DMS153 (cell line): ENCODE results near the gene RNF166.
"Not testable (repeated sequence)": the region's sequence is repeated elsewhere in the genome, so short reads cannot be mapped to it uniquely, and the experiment has no call there.

Source experiments
- DNase-seq: peaks from one replicate; lab custom pipeline; 2025; lab: John Stamatoyannopoulos, UW

Gene RNF166

GRCh38 chr16:88673716-88674379, 32.4 kb downstream of the RNF166 start:
- DNase-seq: no peak

- DNase-seq: no peak
These were observed 33.4 kb downstream of the RNF166 start for GRCh38 chr16:88672776-88673175.

- DNase-seq: no peak
These were observed 34.4 kb downstream of the RNF166 start for GRCh38 chr16:88671806-88672205.

GRCh38 chr16:88669980-88670379, 36.2 kb downstream of the RNF166 start:
- no peak for DNase-seq

- not testable (repeated sequence) for DNase-seq
These were observed 36.7 kb downstream of the RNF166 start for GRCh38 chr16:88669493-88669892.

DNA sequence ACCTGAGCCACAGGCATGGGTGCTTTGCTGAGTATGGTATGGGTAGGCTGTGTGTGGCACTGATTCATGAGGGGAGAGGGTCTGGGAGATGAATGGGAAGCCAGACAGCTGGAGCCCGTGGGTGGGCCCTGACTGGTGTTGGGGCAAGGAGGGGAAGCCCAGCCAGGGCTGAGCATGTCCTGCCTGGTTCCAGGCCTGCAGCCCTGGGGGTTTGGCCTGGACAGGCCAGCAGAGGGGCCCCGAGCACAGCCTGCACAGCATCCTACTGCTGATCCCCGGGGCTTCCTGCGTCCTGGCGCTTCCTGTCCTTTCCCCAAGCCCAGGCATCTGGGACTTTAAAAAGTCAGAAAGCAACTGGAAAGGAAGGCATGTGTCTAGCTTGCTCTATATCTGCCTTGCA, 38.7 kb downstream of the RNF166 start:
- no peak for DNase-seq

DNA sequence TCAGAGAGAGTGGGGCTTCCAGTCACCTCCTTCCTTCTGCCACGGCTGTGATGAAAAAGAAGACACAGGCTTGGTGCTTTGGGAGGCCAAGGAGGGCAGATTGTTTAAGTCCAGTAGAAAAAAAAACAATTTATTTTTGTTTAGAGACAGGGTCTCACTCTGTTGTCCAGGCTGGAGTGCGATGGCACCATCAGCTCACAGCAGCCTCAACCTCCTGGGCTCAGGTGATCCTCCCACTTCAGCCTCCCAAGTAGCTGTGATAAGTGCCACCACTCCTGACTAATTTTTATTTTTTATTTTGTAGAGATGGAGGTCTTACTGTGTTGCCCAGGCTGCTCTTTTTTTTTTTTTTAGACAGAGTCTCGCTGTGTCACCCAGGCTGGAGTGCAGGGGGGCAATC, 40.6 kb downstream of the RNF166 start:
- no peak for DNase-seq

DNA sequence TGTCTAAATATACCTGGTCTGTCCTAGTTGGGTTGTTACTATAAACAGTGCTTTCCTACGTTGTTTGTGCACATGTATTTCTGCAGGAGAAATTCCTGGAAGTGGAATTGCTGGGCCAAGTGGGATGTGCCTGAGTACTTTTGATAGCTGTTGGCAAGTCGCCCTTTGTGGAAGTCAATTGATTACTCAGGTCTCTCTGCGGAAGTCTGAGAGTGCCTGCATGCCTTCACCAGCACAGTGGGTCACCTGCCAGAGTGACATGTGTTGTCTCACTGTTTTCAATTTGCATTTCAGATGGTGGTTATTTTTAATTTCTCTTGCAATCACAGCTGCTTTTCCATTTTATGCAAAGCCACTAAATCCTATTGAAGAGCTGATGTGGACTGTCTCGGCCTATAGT, 41.1 kb downstream of the RNF166 start:
- no peak for DNase-seq

GRCh38 chr16:88662843-88663606, 43.2 kb downstream of the RNF166 start, which contains the start of gene MVD:
Gene MVD (minus strand): TSS chr16:88663091. CDS start chr16:88663080, 11 bp downstream.
- DNase-seq: peak; percentile 94

DNA sequence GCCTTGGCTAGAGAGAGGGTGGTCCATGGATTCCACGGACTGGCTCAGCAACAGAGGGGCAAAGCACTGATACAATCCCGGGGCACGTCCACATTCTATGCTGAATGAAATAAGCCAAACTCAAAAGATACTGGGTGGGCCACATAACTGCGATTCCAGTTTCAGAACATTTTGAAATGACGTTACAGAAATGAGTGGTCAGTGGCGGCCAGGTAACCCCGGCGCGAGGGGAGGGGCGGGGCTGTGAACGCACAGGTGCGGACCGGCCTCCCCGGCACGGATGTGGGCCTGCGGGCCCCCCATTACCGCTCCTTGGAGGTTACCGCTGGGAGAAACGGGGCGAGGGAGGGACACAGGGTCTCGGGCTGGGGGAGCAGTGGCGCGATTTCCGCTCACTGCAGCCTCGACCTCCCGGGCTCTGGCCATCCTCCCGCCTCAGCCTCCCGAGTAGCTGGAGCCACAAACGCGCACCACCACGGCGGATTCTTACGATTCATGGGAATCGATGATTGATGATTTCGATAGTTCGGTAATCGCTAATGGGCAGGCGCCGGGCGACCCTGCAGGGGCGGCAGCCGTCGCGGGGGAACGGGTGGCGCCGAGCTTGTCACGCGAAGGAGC, 43.9 kb downstream of the RNF166 start:
- DNase-seq: no peak

GRCh38 chr16:88661468-88661867, 44.7 kb downstream of the RNF166 start:
- no peak for DNase-seq

DNA sequence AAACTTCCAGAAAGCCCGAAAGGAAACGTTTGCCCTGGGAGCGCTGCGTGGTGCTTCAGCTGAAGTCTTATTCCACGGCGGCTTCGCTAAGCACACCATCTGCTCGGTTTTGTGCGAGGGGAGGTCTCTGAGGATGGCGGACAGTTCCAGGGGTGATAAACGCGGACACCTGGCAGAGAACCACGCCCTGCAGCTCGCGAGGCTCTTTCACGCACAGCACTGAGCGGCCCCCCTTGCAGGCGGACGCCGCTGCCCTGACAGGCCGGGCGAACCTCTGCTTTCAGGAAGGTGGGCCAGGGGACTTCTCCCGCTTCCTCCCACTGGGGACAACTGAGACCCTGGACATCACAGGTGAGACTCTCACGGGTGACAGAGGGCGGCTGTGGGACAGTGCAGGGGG, 47.0 kb downstream of the RNF166 start:
- DNase-seq: no peak

- DNase-seq: no peak
These were observed 47.5 kb downstream of the RNF166 start for GRCh38 chr16:88658714-88659113.

GRCh38 chr16:88657371-88657770, 48.8 kb downstream of the RNF166 start:
- no peak for DNase-seq

GRCh38 chr16:88656291-88656980, 49.8 kb downstream of the RNF166 start:
- no peak for DNase-seq

DNA sequence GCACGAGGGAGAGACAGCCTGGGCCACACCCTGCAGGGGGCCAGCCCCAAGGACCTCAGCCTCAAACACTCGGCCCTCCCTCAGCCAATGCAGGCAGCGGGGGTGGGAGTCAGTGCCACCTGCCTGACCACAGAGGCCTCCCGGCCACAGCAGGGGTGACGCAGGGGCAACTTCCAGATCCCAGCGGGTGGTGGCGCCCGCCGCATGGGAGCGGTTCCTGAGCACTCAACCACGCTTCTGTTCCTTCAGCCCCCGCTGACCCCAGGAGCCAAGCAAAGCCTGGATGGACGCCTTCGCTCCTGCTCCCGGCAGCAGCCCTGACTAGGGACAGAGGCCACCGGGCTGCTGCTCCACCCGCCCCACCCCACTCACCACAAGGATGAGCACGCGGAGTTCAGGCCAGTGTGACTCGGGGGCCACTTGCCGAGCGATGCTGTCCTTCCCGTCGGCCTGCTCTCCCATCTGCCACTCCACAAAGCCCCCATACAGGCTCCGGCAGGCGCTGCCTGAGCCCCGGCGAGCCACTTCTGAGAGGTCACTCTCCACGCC, 50.4 kb downstream of the RNF166 start:
- DNase-seq: no peak

GRCh38 chr16:88655053-88655732, 51.0 kb downstream of the RNF166 start:
- no peak for DNase-seq

- DNase-seq: no peak
These were observed 51.7 kb downstream of the RNF166 start for GRCh38 chr16:88654363-88655052.

GRCh38 chr16:88653596-88654362, 52.4 kb downstream of the RNF166 start:
- DNase-seq: no peak

DNA sequence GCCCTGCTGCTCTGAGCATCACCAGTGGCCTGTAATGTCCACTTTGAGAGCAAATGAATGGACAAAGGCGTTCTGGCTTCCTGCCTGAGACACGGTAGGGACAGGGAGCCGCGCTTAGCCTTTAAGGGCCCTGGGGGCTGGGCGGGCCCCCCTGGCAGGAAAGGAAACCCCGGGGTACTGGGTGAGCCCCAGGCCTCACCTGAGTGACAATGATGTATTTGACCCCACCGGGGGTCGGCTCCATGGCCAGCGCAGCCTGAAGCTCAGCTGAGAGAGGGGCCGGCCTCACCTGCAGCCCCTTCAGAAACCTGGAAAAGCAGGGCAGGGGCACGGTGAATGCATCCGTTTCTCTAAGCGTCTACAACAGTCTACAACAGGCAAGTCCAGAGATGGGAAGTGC, 53.1 kb downstream of the RNF166 start:
- DNase-seq: no peak
